GM18498 (cell line): ENCODE data around the gene TRPC1.

ENCODE experiments used
- ATAC-seq: cut with Tn5 transposase; IDR thresholded peaks from one replicate; pipeline ENCODE4 v1.9.1; 2021; ENCODE audit warnings: mild to moderate bottlenecking, moderate library complexity; ENCODE audit not compliant: unreplicated experiment

TRPC1 gene

DNA sequence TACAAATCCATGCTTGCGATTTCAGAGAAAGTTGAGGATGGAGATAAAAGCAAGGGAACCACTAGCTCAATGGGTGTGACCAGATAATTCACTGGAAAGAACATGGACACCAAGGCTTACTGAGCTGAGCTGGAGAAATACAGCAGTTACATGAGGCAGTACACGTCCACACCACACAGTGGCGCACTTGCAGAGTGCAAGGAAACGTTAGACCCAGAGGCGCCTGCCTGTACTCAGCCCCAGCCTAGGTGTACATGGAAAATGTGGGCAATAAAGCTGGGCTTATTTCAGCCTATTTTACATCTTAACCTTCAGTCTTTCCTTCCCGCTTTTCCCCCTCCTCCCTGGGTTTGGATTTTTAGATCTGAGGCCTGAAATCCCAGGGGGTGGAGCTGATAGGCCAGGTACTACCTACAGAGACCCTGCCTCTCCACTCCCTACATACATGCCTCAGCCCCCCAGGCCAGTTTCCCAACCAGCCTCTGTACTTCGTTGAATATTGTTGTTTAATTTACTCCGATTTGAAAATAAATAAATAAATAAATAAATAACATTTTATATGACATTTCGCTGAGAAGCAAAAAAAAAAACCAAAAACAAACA, 105.0 kb downstream of the TRPC1 start:
- peak; percentile 100 for ATAC-seq

- no peak for ATAC-seq
These were observed 113.7 kb downstream of the TRPC1 start for GRCh38 chr3:142837526-142837925.

- no peak for ATAC-seq
These were observed 116.0 kb downstream of the TRPC1 start for GRCh38 chr3:142839831-142840230.

- no peak for ATAC-seq
These were observed 120.6 kb downstream of the TRPC1 start for GRCh38 chr3:142844339-142844977.

- no peak for ATAC-seq
These were observed 123.1 kb downstream of the TRPC1 start for GRCh38 chr3:142846779-142847577.

DNA sequence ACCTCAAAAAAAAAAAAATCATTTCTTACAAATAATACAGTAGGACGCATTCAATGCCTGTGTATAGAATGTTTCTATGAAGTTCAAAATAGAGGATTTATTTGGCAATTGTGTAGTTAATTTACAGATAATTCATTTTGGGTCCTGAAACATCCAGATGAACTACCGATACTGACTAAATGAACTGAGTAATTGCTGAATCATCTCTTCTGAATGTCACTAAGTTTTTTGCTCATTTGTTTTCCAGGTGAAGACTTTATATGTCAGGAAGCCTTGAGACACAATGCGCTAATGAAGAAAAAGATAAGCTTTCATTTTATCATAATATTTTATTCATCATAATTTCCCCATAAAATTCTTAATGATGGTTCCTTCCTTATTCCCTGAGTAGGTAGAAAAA, 125.3 kb downstream of the TRPC1 start:
- ATAC-seq: no peak

DNA sequence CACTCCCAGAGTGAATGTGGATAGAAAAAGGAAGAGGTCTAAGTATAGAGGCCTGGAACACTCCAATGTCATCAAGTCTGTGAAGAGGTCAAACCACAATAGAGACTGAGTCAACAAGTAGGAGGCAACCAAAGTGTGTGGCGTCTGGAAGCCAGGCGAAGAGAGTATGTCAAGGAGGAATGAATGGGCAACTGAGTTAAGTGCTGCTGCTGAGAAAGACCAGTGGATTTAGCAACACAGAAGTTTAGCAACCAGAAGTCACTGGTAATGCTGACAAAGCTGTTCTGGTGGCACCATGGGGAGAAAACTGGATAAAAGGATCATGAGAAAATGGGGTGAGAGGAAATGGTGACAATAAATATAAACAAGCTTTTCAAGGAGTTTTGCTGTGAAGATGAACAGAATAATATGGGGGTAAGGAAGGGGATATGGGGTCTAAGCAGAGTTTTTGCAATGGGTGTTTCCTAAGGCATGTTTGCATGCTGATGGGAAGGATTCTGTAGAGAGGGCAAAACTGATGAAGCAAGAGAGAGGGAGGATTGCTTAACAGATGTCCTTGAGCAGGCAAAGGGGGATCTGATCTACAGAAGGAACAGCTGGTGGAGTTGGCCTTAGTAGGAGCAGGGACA, 126.7 kb downstream of the TRPC1 start:
- ATAC-seq: no peak

GRCh38 chr3:142852009-142852408, 128.2 kb downstream of the TRPC1 start:
- ATAC-seq: no peak

DNA sequence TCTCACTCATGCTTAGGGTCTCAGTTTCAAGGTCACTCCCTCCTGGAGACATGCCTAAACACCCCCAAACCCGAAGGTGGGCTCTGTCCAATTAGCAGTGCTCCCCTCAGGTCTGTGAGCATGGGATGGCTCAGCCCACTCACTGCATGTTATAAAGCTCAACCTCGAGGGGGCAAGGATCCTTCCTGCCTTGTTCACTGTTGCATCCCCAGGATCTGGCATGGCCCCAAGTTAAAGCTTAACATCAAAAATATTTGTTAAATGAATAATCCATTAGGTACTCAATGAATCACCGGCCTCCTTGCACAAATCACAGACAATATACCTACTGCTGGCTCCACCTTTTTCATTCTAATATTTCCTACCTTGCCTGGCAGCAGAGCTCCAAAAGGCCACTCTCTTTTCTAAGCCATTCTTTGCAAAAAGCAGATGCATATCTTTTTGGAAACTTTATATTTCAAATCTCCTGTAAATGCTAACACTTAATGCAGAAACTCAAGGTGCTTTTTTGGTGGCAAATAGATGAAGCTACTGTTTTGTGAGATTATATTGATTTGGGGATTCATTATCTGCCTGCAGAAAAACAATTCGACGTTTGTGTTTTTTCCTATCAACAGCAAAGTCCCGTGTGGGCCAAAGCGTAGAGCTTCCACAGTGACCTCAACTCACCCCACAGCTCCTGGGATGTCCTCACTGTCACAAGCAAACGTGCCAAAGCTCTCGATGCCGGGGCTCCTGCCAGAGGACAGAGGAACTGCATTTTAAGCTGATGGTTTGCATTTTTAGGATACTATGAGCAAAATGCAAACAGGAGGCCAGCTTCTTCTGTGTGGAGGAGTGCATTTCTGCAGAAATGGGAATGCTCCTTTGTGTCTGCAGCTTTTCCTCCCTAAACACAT, 129.7 kb downstream of the TRPC1 start:
- ATAC-seq: no peak

DNA sequence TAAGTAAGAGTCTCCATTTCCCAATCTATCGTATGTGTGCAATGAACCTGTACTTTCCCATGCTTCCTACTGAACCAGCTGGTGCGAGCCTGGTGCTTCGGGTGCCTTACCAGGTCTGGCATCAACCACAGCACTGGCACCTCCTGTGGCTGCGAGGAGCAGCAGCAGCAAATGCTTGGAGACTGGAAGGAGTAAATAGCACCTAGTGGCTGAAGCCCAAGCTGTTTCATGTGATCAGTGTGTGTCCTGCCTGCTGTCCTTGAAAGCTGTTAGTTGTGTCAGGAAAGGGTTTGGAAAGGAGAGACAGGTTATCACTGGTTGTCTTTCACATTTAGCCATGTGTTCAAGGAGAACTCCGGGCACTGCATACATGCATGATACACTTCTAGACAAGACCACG, 133.2 kb downstream of the TRPC1 start:
- no peak for ATAC-seq
